Measurements from ENCODE around the gene GLI3.
A peak's percentile ranks its signal among the peaks of the same experiment; 100 is the strongest.

The GLI3 gene

GRCh38 chr7:42168512-42168911 lies 68.5 kb downstream of the GLI3 start:
- no peak overlapping the region for H3K4me3 ChIP-seq
- H3K27ac ChIP-seq = no peak overlapping the region
- TF ChIP-seq Cebpa-rat (IDR thresholded peaks at IDR 0.05) = no peak

GRCh38 chr7:42167631-42168236 lies 69.3 kb downstream of the GLI3 start:
- H3K36me3 ChIP-seq = 0 out of 2 replicates have a peak, but pooled peaks cover 4% of the 10 kb centered on the region

More at GRCh38 chr7:42168512-42168911, 68.5 kb downstream of the GLI3 start:
- no peak overlapping the region for H3K4me2 ChIP-seq
- 0 out of 2 replicates have a peak, but pooled peaks cover 7% of the 10 kb centered on the region for H3K36me3 ChIP-seq
- H3K9ac ChIP-seq = no peak overlapping the region
- no peaks in the 10 kb centered on the region for H4K20me1 ChIP-seq
- H3K27me3 ChIP-seq = no peaks in the 10 kb centered on the region
- no peaks in the 10 kb centered on the region for H3K9me3 ChIP-seq
- peaks cover 18% of the 10 kb centered on the region for H3K4me1 ChIP-seq

GRCh38 chr7:42167206-42167605 lies 69.8 kb downstream of the GLI3 start:
- no peaks in the 10 kb centered on the region for H3K36me3 ChIP-seq
- no peak for TF ChIP-seq Cebpa-rat (IDR thresholded peaks at IDR 0.05)
- H3K9me3 ChIP-seq = no peaks in the 10 kb centered on the region
- H3K4me3 ChIP-seq = no peak overlapping the region
- no peak overlapping the region for H3K27ac ChIP-seq
- no peak overlapping the region for H3K4me2 ChIP-seq
- H3K4me1 ChIP-seq = peaks cover 18% of the 10 kb centered on the region
- H3K27me3 ChIP-seq = no peaks in the 10 kb centered on the region
- H3K9ac ChIP-seq = no peak overlapping the region
- no peaks in the 10 kb centered on the region for H4K20me1 ChIP-seq

More at GRCh38 chr7:42167631-42168236, 69.3 kb downstream of the GLI3 start:
- no peak for TF ChIP-seq Cebpa-rat (IDR thresholded peaks at IDR 0.05)
- Histone ChIP-seq H3K27ac (no peak overlapping the region), H3K4me2 (no peak overlapping the region), H3K27me3 (no peaks in the 10 kb centered on the region), H4K20me1 (no peaks in the 10 kb centered on the region), H3K4me3 (no peak overlapping the region), H3K9ac (no peak overlapping the region), H3K9me3 (no peaks in the 10 kb centered on the region), H3K4me1 (peaks cover 18% of the 10 kb centered on the region)

- peak overlapping the region; percentile 36 for H3K4me2 ChIP-seq
- H4K20me1 ChIP-seq = no peaks in the 10 kb centered on the region
- H3K4me3 ChIP-seq = no peak overlapping the region
- H3K36me3 ChIP-seq = no peaks in the 10 kb centered on the region
- no peak for TF ChIP-seq Cebpa-rat (IDR thresholded peaks at IDR 0.05)
- no peaks in the 10 kb centered on the region for H3K27me3 ChIP-seq
- H3K9me3 ChIP-seq = no peaks in the 10 kb centered on the region
- no peak overlapping the region for H3K9ac ChIP-seq
- H3K4me1 ChIP-seq = peaks cover 18% of the 10 kb centered on the region
- H3K27ac ChIP-seq = no peak overlapping the region
Measured at GRCh38 chr7:42164881-42165428, 72.1 kb downstream of the GLI3 start.

- Histone ChIP-seq H3K36me3 (no peaks in the 10 kb centered on the region), H3K27me3 (no peaks in the 10 kb centered on the region), H3K4me3 (no peak overlapping the region), H3K4me2 (no peak overlapping the region), H3K9ac (no peak overlapping the region), H3K27ac (no peak overlapping the region), H3K9me3 (no peaks in the 10 kb centered on the region), H4K20me1 (no peaks in the 10 kb centered on the region), H3K4me1 (peaks cover 18% of the 10 kb centered on the region)
- TF ChIP-seq Cebpa-rat (IDR thresholded peaks at IDR 0.05) = no peak
Measured at GRCh38 chr7:42162560-42163325, 74.3 kb downstream of the GLI3 start.

- Histone ChIP-seq H3K27ac (no peak overlapping the region), H3K9ac (no peak overlapping the region), H3K4me2 (no peak overlapping the region), H3K27me3 (no peaks in the 10 kb centered on the region), H3K4me3 (no peak overlapping the region), H3K9me3 (no peaks in the 10 kb centered on the region), H3K4me1 (peaks cover 18% of the 10 kb centered on the region), H3K36me3 (peaks cover 5% of the 10 kb centered on the region; the same call in 1 of the 2 replicates), H4K20me1 (no peaks in the 10 kb centered on the region)
- no peak for TF ChIP-seq Cebpa-rat (IDR thresholded peaks at IDR 0.05)
Measured at GRCh38 chr7:42161719-42162118, 75.3 kb downstream of the GLI3 start.

- Histone ChIP-seq H3K9me3 (no peaks in the 10 kb centered on the region), H3K4me3 (no peak overlapping the region), H3K4me2 (no peak overlapping the region), H3K27me3 (no peaks in the 10 kb centered on the region), H4K20me1 (no peaks in the 10 kb centered on the region), H3K27ac (no peak overlapping the region), H3K36me3 (peaks cover 5% of the 10 kb centered on the region; the same call in 1 of the 2 replicates), H3K9ac (no peak overlapping the region), H3K4me1 (peaks cover 18% of the 10 kb centered on the region)
- no peak for TF ChIP-seq Cebpa-rat (IDR thresholded peaks at IDR 0.05)
Measured at GRCh38 chr7:42161110-42161509, 75.9 kb downstream of the GLI3 start.

GRCh38 chr7:42159130-42159529 lies 77.9 kb downstream of the GLI3 start:
- Histone ChIP-seq H3K36me3 (peaks cover 5% of the 10 kb centered on the region; the same call in 1 of the 2 replicates), H3K27me3 (no peaks in the 10 kb centered on the region), H3K9ac (no peak overlapping the region), H3K27ac (no peak overlapping the region), H3K9me3 (no peaks in the 10 kb centered on the region), H3K4me3 (no peak overlapping the region), H3K4me2 (no peak overlapping the region), H4K20me1 (no peaks in the 10 kb centered on the region), H3K4me1 (no peaks in the 10 kb centered on the region)
- no peak for TF ChIP-seq Cebpa-rat (IDR thresholded peaks at IDR 0.05)

GRCh38 chr7:42156967-42157721 lies 79.9 kb downstream of the GLI3 start:
- Histone ChIP-seq H3K36me3 (peaks cover 5% of the 10 kb centered on the region; the same call in 1 of the 2 replicates), H3K4me2 (no peak overlapping the region)

More at GRCh38 chr7:42156967-42157721, 79.9 kb downstream of the GLI3 start:
- Histone ChIP-seq H3K27ac (no peak overlapping the region), H3K9ac (no peak overlapping the region), H3K27me3 (no peaks in the 10 kb centered on the region), H3K4me1 (no peaks in the 10 kb centered on the region), H3K9me3 (no peaks in the 10 kb centered on the region), H4K20me1 (no peaks in the 10 kb centered on the region), H3K4me3 (no peak overlapping the region)
- no peak for TF ChIP-seq Cebpa-rat (IDR thresholded peaks at IDR 0.05)
